ENCODE results near the gene FBLN5. TPM values are rescaled to one million over a fixed set of nuclear protein-coding genes. Genes with fewer than 3 reads are reported as not detected.

Gene FBLN5
- total RNA-seq, 6 experiments from 2014 or later: 6.7 to 36.3 (median 17.8) TPM

DNA sequence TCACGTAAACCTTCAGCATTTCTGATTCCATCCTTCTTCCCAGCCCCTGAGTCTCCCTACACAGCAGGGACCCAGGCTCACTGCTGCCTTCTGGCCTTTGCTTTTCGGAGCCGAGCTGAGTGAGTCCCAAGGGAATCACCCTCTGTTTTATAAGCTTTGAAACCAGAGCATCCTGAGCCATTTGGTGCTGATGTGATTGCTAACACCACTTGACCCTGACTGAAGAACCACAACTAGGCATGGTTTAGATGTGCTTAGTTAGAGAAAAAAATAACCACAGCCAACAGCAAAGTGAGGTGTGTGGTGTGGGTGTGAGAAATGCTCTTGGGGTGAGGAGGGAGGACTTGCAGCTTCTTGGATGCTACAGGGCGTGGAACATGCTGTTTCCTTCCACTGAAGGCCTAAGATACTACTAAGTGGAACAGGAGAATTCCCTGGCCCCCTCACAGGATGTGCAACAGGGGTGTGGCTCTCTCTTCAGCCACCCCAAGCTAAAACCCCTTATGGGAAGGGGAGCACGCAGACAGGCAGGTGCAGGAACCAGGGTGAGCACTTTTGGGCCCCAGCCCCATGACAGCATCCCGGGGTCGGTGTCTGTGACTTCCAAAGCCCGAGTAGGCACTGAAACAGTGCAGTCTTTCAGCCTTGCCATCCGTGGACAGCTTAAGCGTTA, 80.0 kb downstream of the FBLN5 start, which contains the start of gene TC2N:
TSS of gene TC2N (minus strand) at position 221 of the 673 bp plus-strand sequence. CDS start 53,767 bp downstream, outside the sequence.
- intact Hi-C loops (cut with DNase I): no loop called here

DNA sequence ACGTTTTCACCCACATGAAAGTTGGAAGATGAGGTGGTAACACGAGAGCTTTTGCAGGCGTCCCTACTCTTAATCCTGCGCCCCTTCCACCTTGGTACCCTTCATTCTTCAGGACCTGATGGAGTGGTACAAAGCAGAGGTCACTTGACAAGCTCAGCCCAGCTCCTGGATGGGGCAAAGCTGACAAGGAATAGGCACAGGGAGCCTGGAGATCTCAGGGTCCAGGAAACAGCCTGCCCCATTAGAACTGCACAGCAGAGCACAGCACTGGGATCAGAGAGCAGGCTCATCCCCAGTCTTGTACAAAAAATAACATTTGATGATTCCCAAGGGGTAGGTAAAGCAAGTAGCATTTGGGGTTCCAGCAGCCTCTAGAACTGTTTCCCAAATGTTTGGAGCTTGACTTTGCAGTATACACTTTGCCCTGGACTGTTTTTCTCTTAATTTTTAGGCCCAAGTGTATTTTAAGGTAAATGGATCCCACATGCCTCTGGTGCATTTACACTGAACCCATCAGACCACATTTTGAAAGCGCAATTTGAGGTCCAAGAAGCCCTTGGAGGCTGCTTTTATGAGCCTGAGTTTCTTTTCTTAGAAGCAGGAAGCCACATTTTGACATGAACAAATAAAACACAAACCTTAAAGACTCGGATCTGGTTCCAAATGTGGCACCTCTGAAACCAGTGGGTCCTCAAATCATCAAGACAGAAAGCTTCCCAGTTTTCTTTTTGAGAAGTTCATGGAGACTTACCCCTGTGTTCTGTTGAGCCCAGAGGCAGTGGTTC, 80.8 kb downstream of the FBLN5 start:
- intact Hi-C loops (cut with DNase I): no loop called here

More for the DNA sequence above, 80.0 kb downstream of the FBLN5 start, which contains the start of gene TC2N:
- Histone ChIP-seq H3K4me1 (peaks cover 0 to 23% (median 5%) of the 10 kb centered on the region in 4 donors), H3K36me3 (no peaks in the 10 kb centered on the region), H3K27ac (no peak within 1 kb of the TSS), H3K4me3 (no peak within 1 kb of the TSS), H3K9me3 (no peaks in the 10 kb centered on the region), H3K27me3 (no peaks in the 10 kb centered on the region)
- TF ChIP-seq, protein P1, sequence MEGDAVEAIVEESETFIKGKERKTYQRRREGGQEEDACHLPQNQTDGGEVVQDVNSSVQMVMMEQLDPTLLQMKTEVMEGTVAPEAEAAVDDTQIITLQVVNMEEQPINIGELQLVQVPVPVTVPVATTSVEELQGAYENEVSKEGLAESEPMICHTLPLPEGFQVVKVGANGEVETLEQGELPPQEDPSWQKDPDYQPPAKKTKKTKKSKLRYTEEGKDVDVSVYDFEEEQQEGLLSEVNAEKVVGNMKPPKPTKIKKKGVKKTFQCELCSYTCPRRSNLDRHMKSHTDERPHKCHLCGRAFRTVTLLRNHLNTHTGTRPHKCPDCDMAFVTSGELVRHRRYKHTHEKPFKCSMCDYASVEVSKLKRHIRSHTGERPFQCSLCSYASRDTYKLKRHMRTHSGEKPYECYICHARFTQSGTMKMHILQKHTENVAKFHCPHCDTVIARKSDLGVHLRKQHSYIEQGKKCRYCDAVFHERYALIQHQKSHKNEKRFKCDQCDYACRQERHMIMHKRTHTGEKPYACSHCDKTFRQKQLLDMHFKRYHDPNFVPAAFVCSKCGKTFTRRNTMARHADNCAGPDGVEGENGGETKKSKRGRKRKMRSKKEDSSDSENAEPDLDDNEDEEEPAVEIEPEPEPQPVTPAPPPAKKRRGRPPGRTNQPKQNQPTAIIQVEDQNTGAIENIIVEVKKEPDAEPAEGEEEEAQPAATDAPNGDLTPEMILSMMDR (IDR thresholded peaks at IDR 0.05): no peak
- TF ChIP-seq POLR2A (IDR thresholded peaks at IDR 0.05): no peak
- ATAC-seq: peak in 2 of 4 donors; percentile 18 to 25
- no peak for DNase-seq
- 86% methylated on average over 3 of the region's 10 CpGs for whole genome bisulfite sequencing (ENCODE audit: insufficient coverage, low coverage, low lambda C conversion rate, missing lambda C conversion rate)

DNA sequence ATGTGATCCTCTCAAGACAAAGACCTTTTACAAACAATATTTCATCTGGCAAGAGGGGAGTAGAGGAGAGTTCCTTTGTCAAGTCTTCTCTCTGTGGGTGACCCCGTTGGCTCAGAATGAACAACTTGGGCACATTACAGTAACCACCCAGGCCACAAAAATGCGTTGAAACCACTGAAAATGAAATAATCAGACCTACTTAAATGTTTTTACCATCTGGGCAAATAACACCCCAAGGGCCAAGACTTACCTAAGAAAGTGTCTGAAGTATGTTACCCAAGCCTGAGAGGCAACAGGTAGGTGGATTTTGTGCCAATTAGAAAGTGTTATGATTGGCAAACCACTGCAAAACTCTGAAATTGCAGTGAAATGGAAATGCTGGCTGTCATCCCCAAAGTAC, 81.4 kb downstream of the FBLN5 start:
- Histone ChIP-seq H3K9me3 (no peaks in the 10 kb centered on the region), H3K4me1 (peaks cover 0 to 12% (median 3%) of the 10 kb centered on the region in 4 donors), H3K4me3 (no peak overlapping the region), H3K27me3 (no peaks in the 10 kb centered on the region), H3K27ac (no peak overlapping the region), H3K36me3 (no peaks in the 10 kb centered on the region)
- no peak for DNase-seq
- ATAC-seq: no peak
- no peak for TF ChIP-seq POLR2A (IDR thresholded peaks at IDR 0.05)
- TF ChIP-seq, protein P1 (IDR thresholded peaks at IDR 0.05): no peak
- WGBS (ENCODE audit: insufficient coverage, low coverage, low lambda C conversion rate, missing lambda C conversion rate): 56% methylated on average over 2 of the region's 2 CpGs
- intact Hi-C loops (cut with DNase I): no loop called here

More for the DNA sequence above, 80.8 kb downstream of the FBLN5 start:
- Histone ChIP-seq H3K4me1 (peaks cover 0 to 15% (median 3%) of the 10 kb centered on the region in 4 donors), H3K36me3 (no peaks in the 10 kb centered on the region), H3K9me3 (no peaks in the 10 kb centered on the region), H3K27me3 (no peaks in the 10 kb centered on the region), H3K27ac (no peak overlapping the region), H3K4me3 (no peak overlapping the region)
- DNase-seq (no peak), ATAC-seq (no peak)
- WGBS (ENCODE audit: insufficient coverage, low coverage, low lambda C conversion rate, missing lambda C conversion rate): 59% methylated on average over 4 of the region's 6 CpGs
- TF ChIP-seq, protein P1 (IDR thresholded peaks at IDR 0.05): no peak
- no peak for TF ChIP-seq POLR2A (IDR thresholded peaks at IDR 0.05)

DNA sequence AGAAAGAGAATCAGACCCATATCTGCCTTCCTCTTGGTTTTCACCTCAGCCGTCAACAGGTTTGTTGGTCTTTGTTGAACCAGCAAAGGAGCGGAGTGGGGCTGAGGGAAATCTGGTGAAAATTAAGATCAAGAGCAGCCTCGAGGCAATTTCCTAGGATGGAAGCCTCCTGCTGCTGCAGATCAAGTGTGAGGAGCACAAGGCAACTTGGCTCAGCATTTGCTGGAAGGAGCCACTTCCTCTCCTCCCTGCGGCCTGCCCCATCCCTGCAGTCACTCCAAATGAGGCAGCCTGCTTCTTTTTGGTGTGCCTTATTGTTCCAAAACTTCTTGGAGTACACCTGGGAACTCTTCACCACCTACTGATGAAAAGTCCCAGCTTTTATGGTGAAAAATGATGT, 85.1 kb downstream of the FBLN5 start:
- H3K27ac ChIP-seq: no peak overlapping the region
- H3K9me3 ChIP-seq: no peaks in the 10 kb centered on the region
- TF ChIP-seq, protein P1 (IDR thresholded peaks at IDR 0.05): no peak
- TF ChIP-seq POLR2A (IDR thresholded peaks at IDR 0.05): no peak
- DNase-seq (no peak), ATAC-seq (no peak)
- intact Hi-C loops (cut with DNase I): no loop called here
- H3K4me3 ChIP-seq: no peak overlapping the region
- no peaks in the 10 kb centered on the region for H3K36me3 ChIP-seq
- no peaks in the 10 kb centered on the region for H3K4me1 ChIP-seq
- H3K27me3 ChIP-seq: no peaks in the 10 kb centered on the region
- WGBS (ENCODE audit: insufficient coverage, low coverage, low lambda C conversion rate, missing lambda C conversion rate): 62% methylated on average over 4 of the region's 4 CpGs

Measured in right lobe of liver (tissue), 6 donors.